HG02970 (cell line): ENCODE data around the gene PPM1J.
"Not testable (repeated sequence)": the region's sequence is repeated elsewhere in the genome, so short reads cannot be mapped to it uniquely, and the experiment has no call there.

Source experiments
- ATAC-seq: cut with Tn5 transposase; IDR thresholded peaks from one replicate; pipeline ENCODE4 v1.9.1; 2021; ENCODE audit warnings: mild to moderate bottlenecking, moderate library complexity, moderate number of reproducible peaks; ENCODE audit not compliant: unreplicated experiment, low FRiP score

Gene PPM1J

GRCh38 chr1:112721966-112722524 is 6.9 kb upstream of the PPM1J start:
- ATAC-seq, result no peak

- not testable (repeated sequence) for ATAC-seq
Observed at GRCh38 chr1:112721294-112721693, 6.2 kb upstream of the PPM1J start.

- ATAC-seq, result no peak
Observed at GRCh38 chr1:112720800-112721199, 5.7 kb upstream of the PPM1J start.

- no peak for ATAC-seq
Observed at GRCh38 chr1:112719706-112720105, 4.6 kb upstream of the PPM1J start.

GRCh38 chr1:112718691-112719418 is 3.7 kb upstream of the PPM1J start:
- no peak for ATAC-seq

GRCh38 chr1:112717263-112717873 is 2.2 kb upstream of the PPM1J start:
- ATAC-seq, result no peak

GRCh38 chr1:112716133-112716720 is 1.1 kb upstream of the PPM1J start:
- ATAC-seq, result no peak

GRCh38 chr1:112714313-112715263 is 544 bp downstream of the PPM1J start:
- ATAC-seq, result no peak

- no peak for ATAC-seq
Observed at GRCh38 chr1:112713466-112714312, 1.4 kb downstream of the PPM1J start.

GRCh38 chr1:112712701-112713128 is 2.4 kb downstream of the PPM1J start:
- ATAC-seq, result no peak

GRCh38 chr1:112712191-112712590 is 2.9 kb downstream of the PPM1J start:
- no peak for ATAC-seq

GRCh38 chr1:112711670-112712069 is 3.5 kb downstream of the PPM1J start:
- no peak for ATAC-seq

GRCh38 chr1:112711041-112711440 is 4.1 kb downstream of the PPM1J start:
- ATAC-seq, result no peak

- no peak for ATAC-seq
Observed at GRCh38 chr1:112710586-112710985, 4.5 kb downstream of the PPM1J start.

GRCh38 chr1:112710159-112710558 is 5.0 kb downstream of the PPM1J start:
- ATAC-seq, result no peak

- ATAC-seq, result no peak
Observed at GRCh38 chr1:112708489-112708888, 6.6 kb downstream of the PPM1J start.

GRCh38 chr1:112708002-112708448 is 7.1 kb downstream of the PPM1J start:
- no peak for ATAC-seq

- peak; percentile 47 for ATAC-seq
Observed at GRCh38 chr1:112707221-112708001, 7.7 kb downstream of the PPM1J start.
